EH (cell line): ENCODE data around the gene BAG1.

Source experiments
- DNase-seq: peaks from one replicate; pipeline ENCODE4 v3.0.0-alpha.2; 2015; ENCODE audit warnings: low read depth

BAG1 gene

DNA sequence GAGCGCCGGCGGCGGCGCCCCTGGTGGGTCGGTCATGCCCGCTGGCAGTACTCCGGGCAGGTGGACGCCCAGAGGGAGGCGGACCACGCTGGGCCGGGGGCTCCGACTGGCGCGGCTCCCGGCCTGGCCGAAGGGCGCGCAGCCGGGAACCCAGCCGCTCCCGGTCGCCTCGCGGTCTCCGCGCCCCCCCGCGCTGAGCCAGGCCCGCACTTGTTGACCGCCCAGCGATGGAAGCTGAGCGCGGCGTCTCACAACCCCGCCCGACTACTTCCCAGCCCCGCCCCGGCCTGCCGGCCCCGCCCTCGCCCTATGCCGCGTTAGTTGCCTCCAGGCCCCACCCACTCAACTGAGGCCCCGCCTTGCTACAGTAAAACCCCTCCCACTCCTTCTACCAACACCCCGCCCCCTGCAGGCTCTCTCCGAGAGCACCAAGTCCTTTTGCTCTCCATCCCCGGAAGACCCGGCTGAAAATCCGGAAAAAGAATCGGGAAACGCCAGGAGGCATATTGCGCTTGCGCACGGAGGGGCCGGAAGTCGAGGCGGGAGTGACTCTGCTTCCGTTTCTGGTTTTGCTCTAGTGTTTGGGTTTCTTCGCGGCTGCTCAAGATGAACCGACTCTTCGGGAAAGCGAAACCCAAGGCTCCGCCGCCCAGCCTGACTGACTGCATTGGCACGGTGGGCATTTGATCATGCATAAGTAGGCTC, at the start of gene BAG1, which contains the start of gene CHMP5:
Gene BAG1, minus strand, starts transcription at position 236 of the 705 bp plus-strand sequence.
Gene CHMP5, plus strand, starts transcription at position 577 of the 705 bp plus-strand sequence. Its CDS starts 30 bp downstream, at position 607.
- peak; percentile 100 for DNase-seq

DNA sequence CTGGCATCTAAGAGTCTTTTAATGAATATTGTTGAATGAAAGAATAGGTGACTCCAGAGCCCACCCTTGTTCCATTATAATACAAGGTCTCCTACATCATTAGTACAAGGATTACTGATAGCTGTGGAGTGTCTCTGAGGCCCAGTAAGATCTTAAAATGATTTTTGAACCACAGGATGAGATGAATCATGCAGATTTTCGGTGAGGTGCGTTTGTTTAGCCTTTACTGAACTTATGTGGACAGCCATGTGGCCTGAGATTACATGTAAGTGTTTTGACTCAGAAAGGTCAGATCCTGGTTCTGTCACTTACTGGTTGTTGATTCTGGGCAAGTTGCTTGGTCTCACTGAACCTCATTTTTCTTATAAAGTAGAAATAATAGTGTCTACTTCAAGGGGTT, 47.4 kb upstream of the BAG1 start:
- no peak for DNase-seq

DNA sequence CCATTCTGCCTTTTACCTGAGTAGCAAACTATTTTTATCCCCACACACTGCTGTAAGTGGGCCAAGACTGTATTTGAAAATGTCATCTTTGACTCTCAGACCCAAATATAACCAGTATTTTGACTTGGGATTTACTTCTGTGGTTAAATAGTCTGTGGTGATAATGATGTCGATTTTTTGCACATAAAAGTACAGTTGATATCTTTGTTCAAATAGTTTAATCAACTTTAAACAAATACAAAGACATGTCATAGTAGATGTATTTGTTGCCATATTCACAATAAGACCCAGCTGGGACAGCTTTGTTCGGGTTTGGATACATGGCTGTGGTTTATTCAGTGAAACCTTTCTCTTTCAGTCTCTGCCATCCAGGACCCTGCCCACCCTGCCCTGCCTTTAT, 46.2 kb upstream of the BAG1 start:
- DNase-seq: no peak

DNA sequence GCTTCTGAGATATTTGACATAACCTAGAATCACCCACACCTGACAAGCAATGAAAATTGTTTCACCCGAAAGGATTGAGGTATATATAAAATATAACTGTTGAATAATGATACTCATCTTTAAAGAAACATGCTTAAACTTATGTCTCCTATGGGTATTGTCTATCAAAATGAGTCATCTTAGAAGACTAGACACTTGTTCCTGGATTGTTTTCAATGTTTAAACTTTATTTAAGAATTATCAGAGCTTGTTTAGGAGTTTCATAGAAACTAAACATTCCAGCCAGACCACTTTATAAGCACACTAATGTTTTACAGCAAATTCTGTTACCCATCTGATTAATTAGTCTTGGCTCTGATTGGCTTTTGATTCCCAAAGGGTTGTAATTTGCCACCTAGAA, 45.4 kb upstream of the BAG1 start:
- no peak for DNase-seq

DNA sequence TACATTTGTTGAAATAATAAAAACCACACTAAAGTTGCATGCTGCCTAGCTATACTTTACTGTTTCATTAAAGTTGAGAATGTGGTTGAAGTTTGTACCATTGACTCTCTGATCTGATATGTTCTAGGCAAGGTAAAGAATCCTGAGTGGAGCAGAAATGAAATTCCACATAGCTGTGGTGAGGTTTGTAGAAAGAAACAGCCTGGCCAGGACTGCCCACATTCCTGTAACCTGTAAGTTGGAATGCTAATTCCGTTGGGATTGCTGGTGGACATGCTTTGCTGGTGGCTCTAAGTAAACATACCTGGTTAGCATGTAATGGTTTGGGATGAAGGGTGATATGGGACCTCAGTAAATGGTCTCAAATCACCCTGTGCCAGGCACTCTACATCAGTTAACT, 42.6 kb upstream of the BAG1 start:
- DNase-seq: no peak

DNA sequence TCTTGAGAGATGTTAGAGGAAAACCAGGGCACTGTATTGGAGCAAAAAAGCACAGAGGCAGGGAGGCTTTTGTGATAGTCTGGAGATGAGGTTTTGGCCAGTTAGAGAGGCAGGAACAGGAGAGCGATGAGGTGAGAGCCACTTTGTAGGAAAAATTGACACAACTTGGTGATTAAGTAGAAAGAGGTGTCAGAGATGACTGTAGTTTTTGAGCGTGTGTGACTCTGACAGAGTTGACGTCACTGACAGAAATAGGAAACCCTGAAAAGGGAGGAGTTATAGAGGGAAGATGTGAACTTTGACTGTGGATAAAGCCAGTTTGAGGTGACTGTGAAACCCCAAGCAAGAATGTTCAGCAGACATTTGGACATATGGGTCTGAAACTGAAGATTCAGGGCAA, 41.5 kb upstream of the BAG1 start:
- no peak for DNase-seq

DNA sequence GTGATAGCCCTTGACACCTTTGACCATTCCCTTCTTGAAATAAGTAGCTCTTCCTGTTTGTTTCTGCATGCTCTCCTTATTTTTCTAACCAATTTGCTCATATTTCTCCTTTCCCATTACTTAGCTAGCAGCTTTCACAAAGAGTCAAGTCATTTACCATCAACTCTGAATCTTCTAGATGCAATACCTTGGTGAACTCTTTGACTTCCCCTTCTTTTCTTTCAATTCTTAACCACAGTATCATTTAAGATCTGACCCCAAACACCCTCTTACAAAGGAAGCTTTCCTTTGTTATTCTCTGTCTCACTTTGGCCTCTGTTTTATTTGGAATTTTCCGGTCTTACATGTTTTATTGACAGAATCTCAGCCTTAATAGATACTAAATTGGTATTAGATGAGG, 39.9 kb upstream of the BAG1 start:
- no peak for DNase-seq

DNA sequence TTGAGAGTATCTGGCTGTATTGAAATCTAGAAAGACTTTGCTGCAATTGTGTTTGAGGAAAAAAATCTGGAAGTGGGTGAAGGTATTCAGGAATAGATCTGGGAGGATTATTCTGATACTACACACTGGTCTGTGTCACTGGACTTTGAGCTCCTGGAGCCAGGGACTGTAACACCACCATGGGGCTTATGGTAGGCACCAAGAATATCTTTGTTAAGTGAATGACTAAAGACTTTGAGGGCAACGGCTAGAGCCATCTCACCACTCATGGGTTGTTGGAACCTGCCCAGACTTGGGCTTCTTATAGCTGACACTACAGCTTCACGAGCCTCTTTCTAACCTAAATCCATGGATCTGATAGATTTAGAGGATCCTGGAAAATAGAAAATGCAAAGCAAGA, 36.0 kb upstream of the BAG1 start:
- no peak for DNase-seq

DNA sequence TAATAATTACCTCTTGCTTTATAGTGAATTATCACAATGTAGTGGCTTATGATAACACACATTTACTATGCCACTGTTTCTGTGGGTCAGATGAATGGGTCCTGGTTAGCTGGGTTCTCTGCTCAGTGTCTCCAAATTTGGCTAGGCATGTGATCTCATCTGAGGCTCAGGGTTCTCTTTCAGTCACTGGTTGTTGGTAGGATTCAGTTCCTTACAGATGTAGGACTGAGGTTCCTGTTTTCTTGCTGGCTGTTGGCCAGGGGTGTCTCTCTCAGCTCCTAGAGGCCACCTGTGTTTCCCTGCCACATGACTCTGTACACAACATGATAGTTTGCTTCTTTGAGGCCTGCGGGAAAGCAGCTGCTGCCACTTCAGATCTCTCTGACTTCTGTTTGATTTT, 32.9 kb upstream of the BAG1 start:
- no peak for DNase-seq

DNA sequence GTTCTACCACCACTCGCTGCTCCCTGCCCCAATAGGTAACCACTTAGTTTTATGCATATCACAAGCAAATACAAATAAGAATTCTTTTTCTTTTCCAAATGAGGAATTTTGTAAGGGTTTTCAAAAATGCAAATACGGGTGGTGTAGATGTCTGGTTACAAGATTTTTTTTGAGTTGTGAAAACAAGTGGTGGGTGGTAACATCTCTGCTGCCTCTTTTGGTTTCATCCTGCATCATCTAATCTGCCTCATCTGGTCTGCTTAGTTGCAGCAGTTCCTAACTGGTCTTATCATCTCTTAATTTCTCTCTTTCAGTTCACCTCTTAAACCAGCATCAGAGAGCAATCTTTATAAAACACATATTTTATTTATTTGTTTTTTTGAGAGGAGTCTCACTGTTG, 31.1 kb upstream of the BAG1 start:
- DNase-seq: no peak

DNA sequence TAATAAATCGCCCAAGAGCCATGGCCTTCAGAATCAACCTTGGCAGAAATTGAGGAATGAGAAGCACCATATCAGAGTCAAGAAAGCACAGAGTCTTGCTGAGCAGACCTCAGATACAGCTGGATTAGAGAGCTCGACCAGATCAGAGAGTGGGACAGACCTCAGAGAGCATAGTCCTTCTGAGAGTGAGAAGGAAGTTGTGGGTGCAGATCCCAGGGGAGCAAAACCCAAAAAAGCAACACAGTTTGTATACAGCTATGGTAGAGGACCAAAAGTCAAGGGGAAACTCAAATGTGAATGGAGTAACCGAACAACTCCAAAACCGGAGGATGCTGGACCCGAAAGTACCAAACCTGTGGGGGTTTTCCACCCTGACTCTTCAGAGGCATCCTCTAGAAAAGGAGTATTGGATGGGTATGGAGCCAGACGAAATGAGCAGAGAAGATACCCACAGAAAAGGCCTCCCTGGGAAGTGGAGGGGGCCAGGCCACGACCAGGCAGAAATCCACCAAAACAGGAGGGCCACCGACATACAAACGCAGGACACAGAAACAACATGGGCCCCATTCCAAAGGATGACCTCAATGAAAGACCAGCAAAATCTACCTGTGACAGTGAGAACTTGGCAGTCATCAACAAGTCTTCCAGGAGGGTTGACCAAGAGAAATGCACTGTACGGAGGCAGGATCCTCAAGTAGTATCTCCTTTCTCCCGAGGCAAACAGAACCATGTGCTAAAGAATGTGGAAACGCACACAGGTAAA, 30.3 kb upstream of the BAG1 start:
- no peak for DNase-seq

DNA sequence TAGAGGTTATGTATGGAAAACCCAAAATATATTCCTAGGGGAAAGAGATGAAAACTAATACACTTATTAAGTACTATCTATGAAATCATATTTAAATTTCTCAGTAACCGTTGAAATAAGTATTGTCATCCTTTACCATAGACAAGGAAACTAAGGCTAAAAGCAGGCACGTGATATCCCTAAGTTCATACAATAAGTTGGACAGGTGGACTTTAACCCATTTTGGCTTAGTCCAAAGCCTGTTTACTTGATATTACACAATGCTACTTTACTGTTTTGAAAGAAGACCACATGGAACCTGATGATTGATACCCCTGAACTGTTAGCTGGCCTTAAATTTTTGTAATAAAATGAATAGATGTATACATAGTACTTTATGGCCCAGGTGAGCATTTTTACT, 29.3 kb upstream of the BAG1 start:
- DNase-seq: no peak

DNA sequence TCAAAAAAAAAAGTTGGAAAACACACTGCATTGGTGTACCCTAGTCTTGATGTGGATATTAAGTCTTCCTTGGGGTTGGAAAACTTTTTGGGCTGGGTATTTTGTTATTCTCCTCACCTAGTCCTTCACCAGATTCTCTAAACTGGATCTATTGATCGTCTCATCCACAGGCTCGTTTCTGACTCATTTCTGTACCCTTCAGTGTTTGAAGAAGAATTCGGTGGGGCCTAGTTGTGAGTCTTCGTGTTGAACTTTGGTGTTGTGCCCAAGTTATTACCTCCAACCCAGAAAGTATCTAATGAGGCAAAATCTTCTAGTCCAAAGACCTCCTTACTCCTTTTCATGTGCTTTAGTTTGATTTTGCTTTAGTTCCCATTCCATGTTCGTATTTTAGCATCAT, 27.4 kb upstream of the BAG1 start:
- no peak for DNase-seq

DNA sequence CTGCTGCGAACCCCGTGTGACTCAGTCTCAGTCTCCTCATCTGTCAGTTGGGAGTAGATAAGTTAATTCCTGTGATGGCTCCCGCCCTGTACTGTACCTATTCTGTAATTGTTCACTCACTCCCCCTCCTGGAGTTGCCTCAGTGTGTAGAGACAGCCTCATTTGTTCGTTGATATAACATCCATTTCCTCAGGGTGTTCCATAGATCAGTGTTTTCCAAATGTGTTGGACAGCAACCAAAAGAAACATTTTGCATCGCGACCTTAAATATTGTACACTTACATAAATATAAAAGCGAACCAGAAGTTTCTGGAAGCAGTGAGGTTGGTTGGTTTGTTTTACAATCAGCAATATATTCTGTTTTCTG, 26.5 kb upstream of the BAG1 start:
- no peak for DNase-seq

DNA sequence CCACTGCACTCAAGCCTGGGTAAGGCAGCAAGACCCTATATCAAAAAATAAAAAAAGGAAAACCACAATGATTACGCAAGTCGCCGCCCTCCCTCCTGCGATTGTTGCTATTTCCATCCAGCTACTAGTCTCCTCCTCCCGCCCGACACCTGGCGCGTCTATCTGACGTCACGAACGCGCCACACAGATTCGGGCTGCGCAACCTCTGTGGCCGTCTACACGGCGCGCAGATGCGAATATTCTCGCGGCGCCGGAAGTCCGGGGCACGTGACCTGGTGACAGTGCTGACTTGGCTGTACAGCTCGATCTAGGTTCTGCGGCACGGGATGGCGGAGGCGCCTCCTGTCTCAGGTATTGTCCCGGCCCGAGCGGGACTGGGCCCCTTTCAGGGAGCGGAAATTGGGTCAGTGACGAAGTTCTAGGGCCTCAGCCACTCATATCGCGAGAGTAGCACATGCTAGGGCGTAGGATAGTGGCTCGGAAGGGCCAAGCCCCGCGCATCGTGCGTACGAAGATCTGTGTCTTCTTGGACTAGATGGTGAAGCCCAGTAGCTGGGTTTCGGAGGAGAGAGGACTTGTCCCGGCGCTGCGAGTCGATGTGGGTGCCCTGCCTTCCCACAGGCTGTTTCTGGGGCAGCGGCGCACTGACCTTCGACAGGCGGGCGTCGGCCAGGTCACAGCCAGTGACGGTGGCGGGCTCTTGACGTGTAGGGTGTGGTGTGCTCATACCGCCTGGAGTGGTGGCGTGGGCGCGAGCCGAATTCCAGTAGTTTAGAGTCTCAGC, 25.9 kb upstream of the BAG1 start, which contains the start of gene NFX1:
Gene NFX1, plus strand, starts transcription at position 270 of the 784 bp plus-strand sequence. Its CDS starts 57 bp downstream, at position 327.
- peak; percentile 99 for DNase-seq

DNA sequence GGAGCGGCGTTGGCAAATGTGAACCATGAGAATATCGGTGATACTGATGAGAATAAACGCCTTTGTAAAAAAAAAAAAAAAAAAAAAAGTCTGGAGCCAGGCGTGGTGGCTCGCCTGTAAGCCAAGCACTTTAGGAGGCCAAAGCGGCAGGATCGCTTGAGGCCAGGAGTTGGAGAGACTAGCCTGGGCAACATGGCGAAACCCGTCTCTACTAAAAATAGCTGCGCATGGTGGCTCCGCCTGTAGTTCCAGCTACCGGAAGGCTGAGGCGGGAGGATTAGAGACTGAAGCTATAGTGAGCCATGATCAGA, 25.4 kb upstream of the BAG1 start:
- DNase-seq: no peak

DNA sequence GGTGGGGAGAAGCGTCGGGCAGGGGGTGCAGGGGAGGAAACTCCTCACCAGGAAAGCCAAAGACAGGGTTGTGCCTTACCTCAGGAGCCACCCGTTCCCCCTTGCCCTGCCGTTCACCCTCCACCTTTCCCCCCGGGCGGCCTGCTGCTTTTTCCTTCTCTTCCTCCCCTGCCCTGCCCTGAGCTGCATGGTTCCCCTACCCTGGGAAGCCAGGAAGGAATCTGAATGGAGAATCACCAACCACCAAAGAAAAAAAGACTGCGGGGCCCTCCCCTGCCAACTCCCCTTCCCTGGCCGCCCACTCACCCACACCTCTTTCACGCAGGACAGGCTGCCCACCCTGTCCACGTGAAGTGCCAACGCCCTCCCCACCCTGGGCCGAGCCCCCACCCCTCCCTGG, 25.0 kb upstream of the BAG1 start:
- no peak for DNase-seq

DNA sequence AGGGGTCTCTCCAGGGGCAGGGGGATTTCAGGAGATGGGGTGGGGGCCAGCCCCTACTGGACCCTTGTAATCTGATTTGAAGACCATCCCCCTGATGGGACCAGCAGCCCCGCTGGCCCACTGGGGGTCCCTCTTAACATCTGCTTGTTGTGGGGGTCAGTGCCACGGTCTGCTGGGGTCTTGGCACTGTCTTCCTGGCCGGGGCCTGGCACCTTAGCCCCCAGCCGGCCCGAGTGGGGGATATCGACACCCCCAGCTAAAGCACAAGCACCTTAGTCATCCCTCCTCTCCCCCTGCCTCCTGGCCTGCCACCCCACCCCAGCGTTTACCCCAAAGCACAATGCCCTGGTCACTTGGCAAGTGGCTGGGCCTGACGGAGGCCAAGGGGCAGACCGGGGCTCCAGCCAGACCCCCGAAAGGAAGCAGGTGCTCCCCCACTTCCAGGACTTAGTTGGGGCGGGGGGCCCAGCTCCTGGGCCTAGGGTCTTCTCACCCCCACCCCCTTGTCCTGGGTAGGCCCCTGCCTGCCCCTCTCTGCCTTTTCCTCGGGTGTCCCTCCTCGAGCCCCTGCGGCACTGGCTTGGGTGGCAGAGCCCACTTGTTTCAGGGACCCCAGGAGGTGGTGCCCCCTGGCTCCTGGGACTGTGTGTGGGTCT, 24.4 kb upstream of the BAG1 start:
- DNase-seq: no peak

DNA sequence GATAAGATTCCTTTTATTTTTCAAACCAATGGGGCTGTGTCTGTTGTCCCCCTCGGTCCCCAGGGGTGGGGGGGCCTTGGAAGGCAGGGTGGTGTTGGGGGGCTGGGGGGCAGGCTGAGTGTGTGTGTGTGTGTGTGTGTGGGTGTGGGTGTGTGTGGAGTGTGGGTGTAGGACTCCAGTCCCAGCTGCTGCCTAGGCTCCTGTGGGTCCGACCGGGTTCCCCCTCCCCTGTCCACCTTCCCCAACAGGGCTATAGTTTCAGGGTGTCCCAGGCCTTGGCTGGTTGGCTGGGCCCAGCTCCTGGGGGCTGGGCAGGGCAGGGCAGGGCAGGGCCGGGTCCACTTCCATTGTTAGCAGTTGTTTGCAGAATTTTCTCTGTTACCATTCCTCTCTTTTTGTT, 23.7 kb upstream of the BAG1 start:
- no peak for DNase-seq

DNA sequence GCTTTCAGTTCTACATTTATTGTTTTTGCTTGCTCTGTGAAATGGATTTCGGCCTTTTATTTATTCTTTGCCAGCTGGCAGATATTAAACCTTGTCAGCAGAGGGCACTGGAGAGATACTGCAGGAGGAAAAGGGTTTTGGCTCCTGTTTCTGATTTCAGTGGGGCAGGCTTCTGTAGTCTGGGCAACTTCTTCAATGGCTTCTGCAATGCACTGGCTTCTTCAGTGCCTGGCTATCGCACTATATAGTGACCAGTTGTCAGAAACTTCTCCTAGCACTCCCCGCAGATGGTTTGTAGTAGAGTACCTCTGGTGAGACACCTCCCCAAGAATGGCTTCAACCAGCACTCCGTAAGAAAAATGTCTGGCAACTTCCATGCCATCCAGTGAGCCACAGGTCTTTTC, 22.6 kb upstream of the BAG1 start:
- peak; percentile 75 for DNase-seq

DNA sequence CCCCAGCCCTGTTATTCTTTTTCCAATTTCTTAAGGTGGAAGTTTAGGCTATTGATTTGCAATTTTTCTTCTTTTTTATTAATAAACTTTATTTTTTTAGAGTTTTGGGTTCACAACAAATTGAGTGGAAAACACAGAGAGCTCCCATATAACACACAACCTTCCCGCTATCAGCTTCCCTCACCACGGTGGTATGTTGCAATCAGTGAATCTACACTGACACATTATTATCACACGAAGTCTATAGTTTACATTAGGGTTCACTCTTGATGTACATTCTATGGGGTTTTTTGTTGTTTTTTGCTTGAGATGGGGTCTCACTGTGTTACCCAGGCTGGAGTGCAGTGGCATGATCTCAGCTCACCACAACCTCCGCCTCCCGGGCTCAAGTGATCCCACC, 21.0 kb upstream of the BAG1 start:
- no peak for DNase-seq

DNA sequence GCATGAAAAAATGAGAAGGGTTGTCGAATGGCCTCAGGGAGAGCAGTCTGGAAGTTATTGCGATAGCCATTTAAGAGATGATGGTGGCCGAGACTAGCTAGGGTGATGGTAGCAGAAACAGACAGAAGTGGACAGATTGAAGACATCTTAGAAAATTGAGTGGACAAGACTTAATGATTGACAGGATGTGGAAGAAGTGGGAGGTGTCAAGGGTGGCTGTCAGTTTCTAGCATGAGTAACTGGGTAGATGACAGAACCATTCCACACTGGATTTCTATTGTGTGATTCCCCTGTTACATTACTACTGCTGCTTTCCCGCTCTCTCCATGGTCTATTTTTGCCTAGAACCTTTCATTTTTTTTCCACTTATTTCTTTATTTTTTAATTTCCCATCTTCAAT, 13.0 kb upstream of the BAG1 start:
- no peak for DNase-seq

DNA sequence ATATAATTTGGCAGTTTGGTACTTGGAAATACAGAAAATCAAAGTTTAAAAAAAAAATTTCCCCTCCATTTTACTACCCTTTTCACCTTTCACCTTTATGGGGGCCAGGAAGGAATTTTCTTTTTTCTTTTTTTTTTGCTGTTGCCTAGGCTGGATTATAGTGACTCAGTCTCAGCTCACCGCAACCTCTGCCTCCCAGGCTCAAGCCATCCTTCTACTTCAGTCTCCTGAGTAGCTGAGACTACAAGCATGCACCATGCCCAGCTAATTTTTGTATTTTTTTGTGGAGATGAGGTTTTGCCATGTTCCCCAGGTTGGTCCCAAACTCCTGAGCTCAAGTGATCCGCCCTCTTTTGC, 9.4 kb upstream of the BAG1 start:
- DNase-seq: no peak
